NCI-H187 treated with DMSO at 0.1 percent for 48 hours (cell line): ENCODE measurements around the gene MFN2.

Experiments used
- DNase-seq: peaks from one replicate; lab custom pipeline; 2025; lab: John Stamatoyannopoulos, UW

Gene MFN2

GRCh38 chr1:12049616-12050015, 69.4 kb downstream of the MFN2 start:
- DNase-seq = no peak

- no peak for DNase-seq
These were observed 71.1 kb downstream of the MFN2 start for GRCh38 chr1:12051361-12051760.

GRCh38 chr1:12052008-12052573, 71.8 kb downstream of the MFN2 start:
- DNase-seq = no peak

- DNase-seq = no peak
These were observed 72.9 kb downstream of the MFN2 start for GRCh38 chr1:12052997-12053686.

- DNase-seq = no peak
These were observed 73.7 kb downstream of the MFN2 start for GRCh38 chr1:12053752-12054548.

- DNase-seq = no peak
These were observed 75.0 kb downstream of the MFN2 start for GRCh38 chr1:12055259-12055658.

GRCh38 chr1:12056331-12056841, 76.1 kb downstream of the MFN2 start:
- DNase-seq = no peak

GRCh38 chr1:12057382-12057781, 77.1 kb downstream of the MFN2 start:
- no peak for DNase-seq

GRCh38 chr1:12057940-12058687, 77.9 kb downstream of the MFN2 start:
- no peak for DNase-seq

GRCh38 chr1:12059226-12059625, 79.0 kb downstream of the MFN2 start:
- DNase-seq = no peak

- no peak for DNase-seq
These were observed 79.6 kb downstream of the MFN2 start for GRCh38 chr1:12059722-12060464.

- no peak for DNase-seq
These were observed 80.3 kb downstream of the MFN2 start for GRCh38 chr1:12060500-12060899.
